ENCODE measurements around the gene HSF2BP. TPM values are rescaled to one million over a fixed set of nuclear protein-coding genes. Genes with fewer than 3 reads are reported as not detected.

HSF2BP gene
- polyA plus RNA-seq, 1 of the 3 experiments (the other 2 are of a cell fraction) = 1.1 TPM

DNA sequence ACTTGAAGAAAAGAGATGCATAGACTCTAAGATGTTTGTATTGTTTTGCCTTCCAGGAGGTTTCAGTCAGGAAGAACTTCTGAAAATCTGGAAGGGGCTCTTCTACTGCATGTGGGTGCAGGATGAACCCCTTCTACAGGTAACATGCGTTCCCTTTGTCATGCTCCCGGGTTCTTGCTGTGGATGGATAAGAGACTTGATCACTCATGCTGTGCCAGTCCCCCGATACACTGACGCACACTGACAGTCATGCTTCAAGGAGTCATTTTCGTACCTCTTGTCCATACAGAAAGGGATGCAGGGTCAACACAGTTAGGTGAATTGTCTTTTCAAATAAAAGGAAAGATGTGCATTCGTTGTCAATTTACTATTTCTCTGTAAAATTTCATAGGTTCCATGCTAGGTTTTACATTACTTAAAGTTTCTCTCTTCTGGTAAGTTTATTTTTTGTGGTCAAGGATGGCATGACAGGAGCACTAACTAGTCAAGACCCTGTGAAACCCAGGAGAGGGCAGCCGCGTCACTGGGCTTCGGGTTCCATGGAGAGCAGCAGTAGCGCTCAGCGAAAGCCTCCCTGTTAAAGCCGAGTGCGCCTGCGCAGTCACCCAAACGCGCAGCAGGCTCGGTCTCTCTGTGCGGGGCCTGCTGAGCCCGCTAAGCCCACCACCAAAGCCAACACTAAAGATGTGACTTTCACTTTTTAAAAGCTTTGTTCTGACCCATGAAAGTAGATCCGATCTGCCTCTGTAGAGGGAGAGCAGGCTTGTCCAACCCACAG lies 10.7 kb upstream of the HSF2BP start (continued):
- no peak for TF ChIP-seq TCF12 (IDR thresholded peaks at IDR 0.05)
- TF ChIP-seq GABPA (IDR thresholded peaks at IDR 0.05; ENCODE audit: low read depth) = no peak
- no peak for TF ChIP-seq FOSL2 (IDR thresholded peaks at IDR 0.05; ENCODE audit: borderline replicate concordance, low read depth)
- no peak for TF ChIP-seq NRF1 (IDR thresholded peaks at IDR 0.05; ENCODE audit: low read depth, low read length)
- no peak for TF ChIP-seq SMC3 (IDR thresholded peaks at IDR 0.05; ENCODE audit: low read depth, low read length)
- TF ChIP-seq RAD21 (IDR thresholded peaks at IDR 0.05; ENCODE audit: low read length) = no peak

DNA sequence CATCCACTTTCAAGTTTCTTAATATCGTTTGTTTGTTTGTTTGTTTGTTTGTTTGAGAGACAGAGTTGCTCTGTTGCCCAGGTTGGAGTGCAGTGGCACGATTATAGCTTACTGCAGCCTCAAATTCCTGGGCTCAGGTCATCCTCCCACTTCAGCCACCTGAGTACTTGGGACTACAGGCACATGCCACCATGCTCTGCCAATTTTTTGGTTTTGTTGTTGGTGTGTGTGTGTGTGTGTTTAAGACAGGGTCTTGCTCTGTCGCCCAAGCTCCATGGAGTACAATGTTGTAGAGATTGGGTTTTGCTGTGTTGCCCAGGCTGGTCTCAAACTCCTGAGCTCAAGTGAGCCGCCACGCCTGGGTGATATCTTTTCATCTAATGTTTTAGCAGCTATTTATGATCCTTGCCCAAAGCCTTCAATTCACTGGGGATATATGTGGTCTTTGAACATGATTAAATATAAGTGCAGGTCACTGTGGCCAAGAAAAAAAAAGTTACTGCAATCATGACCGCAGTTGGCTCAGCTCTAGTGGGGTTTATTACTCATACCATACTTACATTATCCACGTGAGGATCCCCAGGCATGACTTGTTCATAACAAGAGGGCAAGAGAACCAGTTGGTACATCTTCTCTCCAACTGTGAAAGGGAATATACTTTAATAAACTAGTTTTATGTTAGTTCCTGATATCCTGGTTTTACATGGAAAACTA lies 8.1 kb upstream of the HSF2BP start:
- H3K9me2 ChIP-seq = no peaks in the 10 kb centered on the region
- CTCF ChIA-PET = interaction anchor here (0.6 kb wide), 1 partner anchor 27 kb away, joined by 3 read pairs; no protein-coding TSS in a partner anchor
- WGBS (ENCODE audit: low lambda C conversion rate) = 89% methylated on average over 7 of the region's 7 CpGs
- peaks cover 24 to 36% of the 10 kb centered on the region in 2 experiments for H3K36me3 ChIP-seq (replicated peaks in 1 of 2; ENCODE audit: control insufficient read depth in 1 of 2, insufficient read depth in 2 of 2, low read length in 1 of 2)
- no peak overlapping the region for H2AFZ ChIP-seq (ENCODE audit: low read depth)
- no peaks in the 10 kb centered on the region for H3K9me3 ChIP-seq
- no peak for DNase-seq
- H3K4me2 ChIP-seq = no peak overlapping the region
- no peaks in the 10 kb centered on the region for H3K27me3 ChIP-seq (ENCODE audit: insufficient read depth)
- no peaks in the 10 kb centered on the region; the same call in 1 of the 2 replicates for H4K20me1 ChIP-seq (ENCODE audit: insufficient read depth)
- H3K4me3 ChIP-seq (ENCODE audit: low read depth in 2 of 2, low read length in 1 of 2) = no peak overlapping the region
- POLR2A ChIA-PET = no interaction called here
- no peak for TF ChIP-seq EZH2phosphoT487 (IDR thresholded peaks at IDR 0.05; ENCODE audit: borderline replicate concordance, low read depth)
- no peak for TF ChIP-seq GATA2 (CRISPR knock-in tag; IDR thresholded peaks at IDR 0.05)
- TF ChIP-seq FOXJ3 (CRISPR knock-in tag; IDR thresholded peaks at IDR 0.05) = no peak
- TF ChIP-seq POLR2AphosphoS5 (IDR thresholded peaks at IDR 0.05; ENCODE audit: low read depth, low read length) = no peak
- TF ChIP-seq, protein P1, sequence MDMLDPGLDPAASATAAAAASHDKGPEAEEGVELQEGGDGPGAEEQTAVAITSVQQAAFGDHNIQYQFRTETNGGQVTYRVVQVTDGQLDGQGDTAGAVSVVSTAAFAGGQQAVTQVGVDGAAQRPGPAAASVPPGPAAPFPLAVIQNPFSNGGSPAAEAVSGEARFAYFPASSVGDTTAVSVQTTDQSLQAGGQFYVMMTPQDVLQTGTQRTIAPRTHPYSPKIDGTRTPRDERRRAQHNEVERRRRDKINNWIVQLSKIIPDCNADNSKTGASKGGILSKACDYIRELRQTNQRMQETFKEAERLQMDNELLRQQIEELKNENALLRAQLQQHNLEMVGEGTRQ (IDR thresholded peaks at IDR 0.05; ENCODE audit: borderline replicate concordance, low read depth, low read length) = no peak
- TF ChIP-seq FOSL2 (IDR thresholded peaks at IDR 0.05; ENCODE audit: borderline replicate concordance, low read depth) = no peak
- TF ChIP-seq EP300 (IDR thresholded peaks at IDR 0.05; ENCODE audit: borderline replicate concordance in 1 of 2, low read depth in 1 of 2, low read length in 1 of 2) = no peak
- TF ChIP-seq RCOR1 (IDR thresholded peaks at IDR 0.05; ENCODE audit: low read length) = no peak
- no peak for TF ChIP-seq MEF2A (IDR thresholded peaks at IDR 0.05; ENCODE audit: borderline replicate concordance, low read depth)
- no peak for TF ChIP-seq SMC3 (IDR thresholded peaks at IDR 0.05; ENCODE audit: low read depth, low read length)
- TF ChIP-seq ELF1 (IDR thresholded peaks at IDR 0.05) = no peak
- TF ChIP-seq, protein P2, sequence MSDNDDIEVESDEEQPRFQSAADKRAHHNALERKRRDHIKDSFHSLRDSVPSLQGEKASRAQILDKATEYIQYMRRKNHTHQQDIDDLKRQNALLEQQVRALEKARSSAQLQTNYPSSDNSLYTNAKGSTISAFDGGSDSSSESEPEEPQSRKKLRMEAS (IDR thresholded peaks at IDR 0.05; ENCODE audit: low read depth) = no peak
- TF ChIP-seq FOXM1 (IDR thresholded peaks at IDR 0.05; ENCODE audit: low read depth) = no peak
- peaks cover 69% of the 10 kb centered on the region for H3K79me2 ChIP-seq (ENCODE audit: insufficient read depth)
- no peaks in the 10 kb centered on the region for H3K4me1 ChIP-seq (ENCODE audit: control insufficient read depth in 1 of 2, insufficient read depth in 2 of 2, low read depth in 1 of 2, low read length in 1 of 2)
- no peak overlapping the region for H3K9ac ChIP-seq
- no peaks in the 10 kb centered on the region for H3F3A ChIP-seq (replicated peaks; ENCODE audit: insufficient read depth)
- H3K27ac ChIP-seq (ENCODE audit: low read depth in 2 of 2, low read length in 1 of 2) = no peak overlapping the region
